Stomach (tissue), 4 donors: ENCODE data around the gene ACRV1.

ENCODE experiments used
- EP300 ChIP-seq: sonication (generic); formaldehyde crosslinking; IDR thresholded peaks from one replicate; pipeline ENCODE4 v1.6.1; 2017; ENCODE audit warnings: antibody characterized with exemption
- POLR2A ChIP-seq, 4 donors: fragments of 450-650 bp; IDR thresholded peaks; one replicate each; pipeline ENCODE4 v1.6.1; 2016; ENCODE audit warnings: antibody characterized with exemption in 4 of 4, control low read depth in 2 of 4, mild to moderate bottlenecking in 1 of 4, moderate library complexity in 1 of 4
- POLR2AphosphoS5 ChIP-seq, 3 donors: sonication (generic); formaldehyde crosslinking; IDR thresholded peaks; one replicate each; pipeline ENCODE4 v1.6.1; 2016; ENCODE audit warnings: antibody characterized with exemption in 3 of 3
- TF ChIP-seq, protein P1 (sequence below), 7 experiments: fragments of 450-650 bp in 4 of 7; fragments of 200-600 bp in 3 of 7; sonication (generic) in 3 of 7; IDR thresholded peaks; one replicate each; pipeline ENCODE4 v1.5.1; 2016 to 2019; ENCODE audit warnings: antibody characterized with exemption in 7 of 7, control low read depth in 2 of 7, mild to moderate bottlenecking in 1 of 7

GRCh38 chr11:125626288-125626950, 54.2 kb downstream of the ACRV1 start:
- TF ChIP-seq, protein P1, sequence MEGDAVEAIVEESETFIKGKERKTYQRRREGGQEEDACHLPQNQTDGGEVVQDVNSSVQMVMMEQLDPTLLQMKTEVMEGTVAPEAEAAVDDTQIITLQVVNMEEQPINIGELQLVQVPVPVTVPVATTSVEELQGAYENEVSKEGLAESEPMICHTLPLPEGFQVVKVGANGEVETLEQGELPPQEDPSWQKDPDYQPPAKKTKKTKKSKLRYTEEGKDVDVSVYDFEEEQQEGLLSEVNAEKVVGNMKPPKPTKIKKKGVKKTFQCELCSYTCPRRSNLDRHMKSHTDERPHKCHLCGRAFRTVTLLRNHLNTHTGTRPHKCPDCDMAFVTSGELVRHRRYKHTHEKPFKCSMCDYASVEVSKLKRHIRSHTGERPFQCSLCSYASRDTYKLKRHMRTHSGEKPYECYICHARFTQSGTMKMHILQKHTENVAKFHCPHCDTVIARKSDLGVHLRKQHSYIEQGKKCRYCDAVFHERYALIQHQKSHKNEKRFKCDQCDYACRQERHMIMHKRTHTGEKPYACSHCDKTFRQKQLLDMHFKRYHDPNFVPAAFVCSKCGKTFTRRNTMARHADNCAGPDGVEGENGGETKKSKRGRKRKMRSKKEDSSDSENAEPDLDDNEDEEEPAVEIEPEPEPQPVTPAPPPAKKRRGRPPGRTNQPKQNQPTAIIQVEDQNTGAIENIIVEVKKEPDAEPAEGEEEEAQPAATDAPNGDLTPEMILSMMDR (IDR thresholded peaks at IDR 0.05): no peak
- no peak for TF ChIP-seq POLR2A (IDR thresholded peaks at IDR 0.05)
- no peak for TF ChIP-seq POLR2AphosphoS5 (IDR thresholded peaks at IDR 0.05)
- no peak for TF ChIP-seq EP300
